Kidney (tissue), 14 donors: ENCODE measurements around the gene DLD. TPM values are rescaled to one million over a fixed set of nuclear protein-coding genes. Genes with fewer than 3 reads are reported as not detected.

Experiments used
- DNase-seq, 5 donors: peaks; one replicate each; pipeline ENCODE4 v3.0.0-alpha.2; 2013 to 2020
- FAIRE-seq: peaks from 2 replicates; lab custom pipeline; 2012; peaks lifted over from hg19 to GRCh38; lab: Jason Lieb, UNC
- H3K27ac ChIP-seq, 2 donors: one replicate each; pipeline ENCODE4 v1.7.0; 2013; ENCODE audit warnings: low read depth in 2 of 2, low read length in 2 of 2, inconsistent platforms in 1 of 2
- H3K27me3 ChIP-seq: one replicate; pipeline ENCODE4 v1.7.1; 2013; ENCODE audit warnings: low read length, inconsistent platforms; ENCODE audit not compliant: control insufficient read depth, insufficient read depth
- H3K36me3 ChIP-seq, 3 donors: one replicate each; pipeline versions ENCODE4 v1.7.0 to v1.7.1; 2013; ENCODE audit warnings: low read length in 3 of 3, control low read depth in 1 of 3, inconsistent platforms in 1 of 3; ENCODE audit not compliant: insufficient read depth in 3 of 3, control insufficient read depth in 2 of 3
- H3K4me1 ChIP-seq, 3 donors: one replicate each; pipeline versions ENCODE4 v1.7.0 to v1.7.1; 2013; ENCODE audit warnings: low read length in 3 of 3, inconsistent platforms in 1 of 3, low read depth in 1 of 3; ENCODE audit not compliant: control insufficient read depth in 2 of 3, insufficient read depth in 2 of 3
- H3K4me3 ChIP-seq, 3 donors: one replicate each; pipeline versions ENCODE4 v1.7.0 to v1.8.1; 2013; ENCODE audit warnings: low read length in 3 of 3, control low read depth in 1 of 3, inconsistent platforms in 1 of 3
- H3K9ac ChIP-seq, 3 donors: one replicate each; pipeline versions ENCODE4 v1.7.0 to v1.7.1; 2013; ENCODE audit warnings: low read length in 3 of 3, control low read depth in 1 of 3, inconsistent platforms in 1 of 3
- H3K9me3 ChIP-seq, 3 donors: one replicate each; pipeline versions ENCODE4 v1.7.0 to v1.7.1; 2013; ENCODE audit warnings: low read length in 3 of 3, control low read depth in 1 of 3, inconsistent platforms in 1 of 3; ENCODE audit not compliant: control insufficient read depth in 2 of 3, insufficient read depth in 1 of 3
- CTCF ChIP-seq: IDR thresholded peaks from 3 replicates; pipeline ENCODE4 v1.5.1; 2012; ENCODE audit warnings: mild to moderate bottlenecking, moderate library complexity, borderline replicate concordance; ENCODE audit not compliant: insufficient read depth; ENCODE audit errors: extremely low read depth
- intact Hi-C: fragments of 100-400 bp; cut with DNase I; formaldehyde crosslinking; loops from one replicate; pipeline ENCODE4 v1.11.1; 2022
- polyA plus RNA-seq: library from polyadenylated mRNA; stranded (reverse); fragments of 350-450 nt; fragmentation: Illumina TruSeq; extraction: RNeasy Lipid Tissue Mini Kit (QIAGEN cat#74804); gene quantifications from one replicate; pipeline ENCODE4 v1.2.3, GENCODE V29; 2014; ENCODE audit warnings: low read depth, low replicate concordance; ENCODE audit not compliant: insufficient read depth
- total RNA-seq: library from RNA; stranded (reverse); fragmentation: NEBNext Ultra II Directional; extraction: Animal tissue kit (Norgen Biotek cat#: 25700); gene quantifications from one replicate; pipeline ENCODE4 v1.2.1, GENCODE V29; 2021
- donor health status: control.
- donor health status: control.
- donor health status: control.
- donor health status: control.
- donor health status: control.
- donor health status: DM: yes; HTN: yes; CAD: no.
- donor health status: Normal renal cell carcinoma (clear cell type).

DLD gene
- total and polyA plus RNA-seq, 2 donors from 2014 or later, result 78.6 to 153 TPM

- Histone ChIP-seq H3K27ac (no peak overlapping the region), H3K4me1 (peaks cover 0 to 5% (median 2%) of the 10 kb centered on the region in 3 donors), H3K27me3 (no peaks in the 10 kb centered on the region), H3K4me3 (no peak overlapping the region), H3K9me3 (no peaks in the 10 kb centered on the region), H3K9ac (no peak overlapping the region), H3K36me3 (peaks cover 6 to 71% (median 19%) of the 10 kb centered on the region in 3 donors)
- no peak for FAIRE-seq
- DNase-seq, result no peak
- TF ChIP-seq CTCF, result no peak
- intact Hi-C loops, result no loop called here
These were observed 44.2 kb downstream of the DLD start for GRCh38 chr7:107934991-107935770.

DNA sequence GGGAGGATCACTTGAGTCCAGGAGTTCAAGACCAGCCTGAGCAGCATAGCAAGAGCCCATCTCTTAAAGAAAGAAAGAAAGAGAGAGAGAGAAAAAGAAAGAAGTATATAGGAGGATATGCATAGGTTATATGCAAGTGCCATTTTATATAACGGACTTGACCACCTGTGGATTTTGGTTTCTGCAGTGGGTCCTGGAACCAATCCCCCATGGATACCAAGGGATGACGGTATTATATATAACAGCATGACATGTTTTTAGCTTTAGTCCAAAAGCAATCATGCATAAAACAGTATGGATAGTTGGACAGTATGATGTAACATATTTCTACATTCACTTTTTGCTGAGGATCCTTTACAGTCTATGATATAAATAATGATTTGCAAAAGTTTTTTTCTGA is 45.3 kb downstream of the DLD start:
- no peak overlapping the region for H3K4me3 ChIP-seq
- peaks cover 6 to 64% (median 22%) of the 10 kb centered on the region in 3 donors for H3K36me3 ChIP-seq
- H3K27ac ChIP-seq, result no peak overlapping the region
- no peak overlapping the region for H3K9ac ChIP-seq
- no peak for FAIRE-seq
- no peak for DNase-seq
- intact Hi-C loops, result no loop called here
- H3K4me1 ChIP-seq, result peaks cover 0 to 6% (median 4%) of the 10 kb centered on the region in 3 donors
- no peaks in the 10 kb centered on the region for H3K9me3 ChIP-seq
- TF ChIP-seq CTCF, result no peak
- H3K27me3 ChIP-seq, result no peaks in the 10 kb centered on the region

GRCh38 chr7:107937531-107937930 is 46.5 kb downstream of the DLD start:
- intact Hi-C loops, result no loop called here
- DNase-seq, result no peak

More at GRCh38 chr7:107937531-107937930, 46.5 kb downstream of the DLD start:
- no peak for FAIRE-seq
- H3K27ac ChIP-seq, result peak overlapping the region in 1 of 2 donors; percentile 23
- TF ChIP-seq CTCF, result no peak
- H3K4me1 ChIP-seq, result peaks cover 0 to 6% (median 4%) of the 10 kb centered on the region in 3 donors
- no peaks in the 10 kb centered on the region for H3K9me3 ChIP-seq
- H3K36me3 ChIP-seq, result peaks cover 11 to 56% (median 22%) of the 10 kb centered on the region in 3 donors
- H3K27me3 ChIP-seq, result no peaks in the 10 kb centered on the region
- H3K9ac ChIP-seq, result no peak overlapping the region
- no peak overlapping the region for H3K4me3 ChIP-seq
